CD14-positive monocyte (primary cell): ENCODE data around the gene OR11A1. TPM values are rescaled to one million over a fixed set of nuclear protein-coding genes. Genes with fewer than 3 reads are reported as not detected.

ENCODE experiments used
- DNase-seq, 3 donors: peaks; one replicate each; pipeline ENCODE4 v3.0.0-alpha.2; 2011 to 2022
- H2AFZ ChIP-seq: 2 replicates; pipeline ENCODE4 v1.6.0; 2012; ENCODE audit warnings: mild to moderate bottlenecking, low read depth, low read length, inconsistent platforms; ENCODE audit not compliant: insufficient read depth, poor library complexity, severe bottlenecking
- H3K27ac ChIP-seq, 2 donors: 1 replicate in 1 of 2; 2 replicates in 1 of 2; pipeline ENCODE4 v1.5.1; 2012 to 2013; ENCODE audit warnings: low read length in 2 of 2, control low read depth in 1 of 2, inconsistent platforms in 1 of 2, low read depth in 1 of 2, mild to moderate bottlenecking in 1 of 2
- H3K27me3 ChIP-seq, 2 donors: one replicate each; pipeline versions ENCODE4 v1.6.0 to v1.6.1; 2011 to 2013; ENCODE audit warnings: low read length in 2 of 2; ENCODE audit not compliant: control insufficient read depth in 2 of 2, insufficient read depth in 2 of 2
- H3K36me3 ChIP-seq, 2 donors: replicated peaks in 1 of 2; 1 replicate in 1 of 2; 2 replicates in 1 of 2; pipeline versions ENCODE4 v1.5.1 to v1.6.1; 2012 to 2013; ENCODE audit warnings: low read length in 2 of 2, control low read depth in 1 of 2, inconsistent platforms in 1 of 2, mild to moderate bottlenecking in 1 of 2; ENCODE audit not compliant: insufficient read depth in 2 of 2, control insufficient read depth in 1 of 2
- H3K4me1 ChIP-seq, 2 donors: 1 replicate in 1 of 2; 2 replicates in 1 of 2; pipeline versions ENCODE4 v1.5.1 to v1.6.1; 2012 to 2013; ENCODE audit warnings: low read length in 2 of 2, control low read depth in 1 of 2, inconsistent platforms in 1 of 2, mild to moderate bottlenecking in 1 of 2, moderate library complexity in 1 of 2; ENCODE audit not compliant: insufficient read depth in 2 of 2, control insufficient read depth in 1 of 2
- H3K4me2 ChIP-seq: replicated peaks from 2 replicates; pipeline ENCODE3; 2012; ENCODE audit warnings: low read length, moderate library complexity, mild to moderate bottlenecking; ENCODE audit not compliant: poor library complexity, severe bottlenecking; ENCODE audit errors: extremely low read depth
- H3K4me3 ChIP-seq, 3 experiments: fragments of 200-600 bp in 1 of 3; sonication (generic) in 1 of 3; replicated peaks in 1 of 3; 1 replicate in 2 of 3; 2 replicates in 1 of 3; pipeline ENCODE4 v1.5.1; 2011 to 2013; ENCODE audit warnings: low read length in 3 of 3, mild to moderate bottlenecking in 3 of 3, control low read depth in 2 of 3, low read depth in 2 of 3, inconsistent platforms in 1 of 3, moderate library complexity in 1 of 3
- H3K79me2 ChIP-seq: 2 replicates; pipeline ENCODE4 v1.6.0; 2012; ENCODE audit warnings: mild to moderate bottlenecking, control low read depth, inconsistent platforms, low read length, moderate library complexity; ENCODE audit not compliant: insufficient read depth
- H3K9ac ChIP-seq: 2 replicates; pipeline ENCODE4 v1.6.0; 2017; ENCODE audit warnings: low read length, mild to moderate bottlenecking; ENCODE audit not compliant: insufficient read depth, poor library complexity, severe bottlenecking
- H3K9me3 ChIP-seq, 2 donors: replicated peaks in 1 of 2; 1 replicate in 1 of 2; 2 replicates in 1 of 2; pipeline versions ENCODE4 v1.5.1 to v1.6.1; 2012 to 2013; ENCODE audit warnings: low read length in 2 of 2, control low read depth in 1 of 2; ENCODE audit not compliant: control insufficient read depth in 1 of 2, insufficient read depth in 1 of 2
- H4K20me1 ChIP-seq: 2 replicates; pipeline ENCODE4 v1.6.0; 2012; ENCODE audit warnings: mild to moderate bottlenecking, low read length, control low read depth, moderate library complexity; ENCODE audit not compliant: insufficient read depth
- H3K27ac Mint-ChIP-seq, 7 donors: one replicate each; pipeline ENCODE4 v1.8.0; 2020; ENCODE audit warnings: mild to moderate bottlenecking in 7 of 7, mixed read lengths in 7 of 7, moderate library complexity in 6 of 7, inconsistent platforms in 2 of 7
- H3K27me3 Mint-ChIP-seq, 3 donors: one replicate each; pipeline ENCODE4 v1.8.0; 2021 to 2022; ENCODE audit warnings: low read depth in 3 of 3, mild to moderate bottlenecking in 3 of 3, mixed read lengths in 3 of 3, moderate library complexity in 3 of 3, inconsistent platforms in 1 of 3
- H3K36me3 Mint-ChIP-seq, 2 donors: one replicate each; pipeline ENCODE4 v1.8.0; 2020; ENCODE audit warnings: mixed read lengths in 2 of 2, inconsistent platforms in 1 of 2, mild to moderate bottlenecking in 1 of 2
- H3K4me1 Mint-ChIP-seq: one replicate; pipeline ENCODE4 v1.8.0; 2020; ENCODE audit warnings: mild to moderate bottlenecking, mixed read lengths
- H3K4me3 Mint-ChIP-seq, 2 donors: one replicate each; pipeline ENCODE4 v1.8.0; 2020; ENCODE audit warnings: mild to moderate bottlenecking in 2 of 2, mixed read lengths in 2 of 2, moderate library complexity in 1 of 2
- H3K9me3 Mint-ChIP-seq, 7 donors: one replicate each; pipeline ENCODE4 v1.8.0; 2020 to 2022; ENCODE audit warnings: mixed read lengths in 7 of 7, mild to moderate bottlenecking in 6 of 7, moderate library complexity in 6 of 7, inconsistent platforms in 2 of 7
- CTCF ChIP-seq: fragments of 200-600 bp; IDR thresholded peaks from one replicate; pipeline ENCODE4 v1.8.0; 2022; ENCODE audit warnings: antibody characterized with exemption, mild to moderate bottlenecking
- WGBS: methylation state at CpG from one replicate; pipeline ENCODE4 v1.1.5; 2013; ENCODE audit warnings: missing lambda C conversion rate; ENCODE audit not compliant: insufficient coverage; 5-methylcytosine and 5-hydroxymethylcytosine counted together
- intact Hi-C, 2 donors: fragments of 100-400 bp; cut with micrococcal nuclease; formaldehyde crosslinking; loops; one replicate each; pipeline versions ENCODE4 v1.15.0 to v1.15.1; 2023
- polyA plus RNA-seq, 3 donors: library from polyadenylated mRNA; depleted of rRNA in 1 of 3; unstranded in 2 of 3; stranded (reverse) in 1 of 3; fragments of 300-500 nt in 2 of 3; fragments of >200 nt in 1 of 3; fragmentation: Illumina TruSeq in 2 of 3; gene quantifications; 1 replicate in 2 of 3; 2 replicates in 1 of 3; pipeline ENCODE4 v1.2.3, GENCODE V29; 2012 to 2021

The OR11A1 gene
- polyA plus RNA-seq, 3 donors, result not detected

- H3K4me2 ChIP-seq, result no peak overlapping the region
- Mint-ChIP-seq H3K36me3 (no peaks in the 10 kb centered on the region), H3K4me1 (no peaks in the 10 kb centered on the region), H3K9me3 (no peaks in the 10 kb centered on the region), H3K27ac (no peak overlapping the region), H3K4me3 (no peak overlapping the region), H3K27me3 (peaks cover 0 to 9% (median 3%) of the 10 kb centered on the region in 3 donors)
- intact Hi-C loops, result no loop called here
- no peak overlapping the region for H3K27ac ChIP-seq
- H4K20me1 ChIP-seq, result no peaks in the 10 kb centered on the region
- H3K36me3 ChIP-seq, result no peaks in the 10 kb centered on the region
- no peaks in the 10 kb centered on the region for H3K9me3 ChIP-seq
- H2AFZ ChIP-seq, result no peak overlapping the region
- TF ChIP-seq CTCF, result no peak
- no peaks in the 10 kb centered on the region for H3K4me1 ChIP-seq
- no peak for DNase-seq
- WGBS, result no CpG with 5 or more reads among the region's 4 CpGs
- no peak overlapping the region for H3K4me3 ChIP-seq
- H3K9ac ChIP-seq, result no peak overlapping the region
- no peaks in the 10 kb centered on the region for H3K27me3 ChIP-seq
- no peaks in the 10 kb centered on the region for H3K79me2 ChIP-seq
These were observed 38.7 kb upstream of the OR11A1 start for GRCh38 chr6:29495571-29495970.

GRCh38 chr6:29494131-29494530, 37.3 kb upstream of the OR11A1 start:
- 80% methylated on average over 1 of the region's 2 CpGs for WGBS
- TF ChIP-seq CTCF, result no peak
- no peaks in the 10 kb centered on the region for H4K20me1 ChIP-seq
- no peak overlapping the region for H3K4me2 ChIP-seq
- Mint-ChIP-seq H3K4me3 (no peak overlapping the region), H3K27ac (no peak overlapping the region), H3K9me3 (peaks cover 0 to 1% (median 0%) of the 10 kb centered on the region in 7 donors), H3K4me1 (peaks cover 4% of the 10 kb centered on the region), H3K27me3 (peaks cover 2 to 5% (median 3%) of the 10 kb centered on the region in 3 donors), H3K36me3 (no peaks in the 10 kb centered on the region)
- intact Hi-C loops, result no loop called here
- H3K36me3 ChIP-seq, result no peaks in the 10 kb centered on the region
- no peaks in the 10 kb centered on the region for H3K27me3 ChIP-seq
- no peaks in the 10 kb centered on the region for H3K79me2 ChIP-seq
- no peak overlapping the region for H2AFZ ChIP-seq
- no peaks in the 10 kb centered on the region for H3K4me1 ChIP-seq
- H3K9ac ChIP-seq, result no peak overlapping the region
- no peak for DNase-seq
- no peaks in the 10 kb centered on the region for H3K9me3 ChIP-seq
- no peak overlapping the region for H3K4me3 ChIP-seq
- no peak overlapping the region for H3K27ac ChIP-seq
